ENCODE measurements around the gene ABCC9.

DNA sequence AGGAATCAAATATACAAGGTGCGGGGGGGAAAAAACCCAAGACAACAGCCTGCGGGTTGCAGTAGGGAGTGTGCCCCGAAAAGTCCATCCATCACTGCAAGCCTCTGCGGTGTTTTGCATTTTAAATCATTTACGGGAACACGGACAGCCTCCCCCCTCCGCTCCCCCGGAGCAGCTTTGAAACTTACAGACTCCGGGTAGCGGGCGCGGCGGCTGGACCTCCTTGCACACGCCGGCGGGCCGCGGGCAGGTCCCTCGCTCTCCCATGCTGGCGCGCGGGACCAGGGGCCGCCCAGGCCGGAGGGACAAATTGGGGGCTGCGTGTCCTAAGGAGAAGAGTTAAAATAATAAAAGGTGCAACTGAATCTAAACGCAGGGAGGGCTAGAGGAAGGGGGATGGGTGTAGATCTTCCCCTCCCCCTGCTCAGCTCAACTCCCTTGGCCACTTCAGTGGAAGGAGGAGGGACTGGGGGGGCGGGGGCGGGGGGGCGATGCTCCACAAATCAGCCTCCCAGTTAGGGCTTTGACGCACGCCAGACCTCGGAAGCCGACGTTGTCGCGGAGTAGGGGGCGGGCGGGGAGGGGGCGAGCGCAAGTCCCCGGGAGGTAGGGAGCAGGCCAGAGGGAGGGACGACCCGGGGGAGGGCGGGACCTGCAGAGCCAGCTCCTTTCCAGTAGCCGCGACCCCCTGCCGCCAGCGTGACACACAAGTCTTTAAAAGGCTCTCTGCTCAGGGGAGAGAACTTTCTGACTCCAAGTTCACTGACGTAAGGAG is 166.7 kb downstream of the ABCC9 start, which contains the start of gene KCNJ8:
- TF ChIP-seq, protein P1, sequence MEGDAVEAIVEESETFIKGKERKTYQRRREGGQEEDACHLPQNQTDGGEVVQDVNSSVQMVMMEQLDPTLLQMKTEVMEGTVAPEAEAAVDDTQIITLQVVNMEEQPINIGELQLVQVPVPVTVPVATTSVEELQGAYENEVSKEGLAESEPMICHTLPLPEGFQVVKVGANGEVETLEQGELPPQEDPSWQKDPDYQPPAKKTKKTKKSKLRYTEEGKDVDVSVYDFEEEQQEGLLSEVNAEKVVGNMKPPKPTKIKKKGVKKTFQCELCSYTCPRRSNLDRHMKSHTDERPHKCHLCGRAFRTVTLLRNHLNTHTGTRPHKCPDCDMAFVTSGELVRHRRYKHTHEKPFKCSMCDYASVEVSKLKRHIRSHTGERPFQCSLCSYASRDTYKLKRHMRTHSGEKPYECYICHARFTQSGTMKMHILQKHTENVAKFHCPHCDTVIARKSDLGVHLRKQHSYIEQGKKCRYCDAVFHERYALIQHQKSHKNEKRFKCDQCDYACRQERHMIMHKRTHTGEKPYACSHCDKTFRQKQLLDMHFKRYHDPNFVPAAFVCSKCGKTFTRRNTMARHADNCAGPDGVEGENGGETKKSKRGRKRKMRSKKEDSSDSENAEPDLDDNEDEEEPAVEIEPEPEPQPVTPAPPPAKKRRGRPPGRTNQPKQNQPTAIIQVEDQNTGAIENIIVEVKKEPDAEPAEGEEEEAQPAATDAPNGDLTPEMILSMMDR (IDR thresholded peaks at IDR 0.05; ENCODE audit: extremely low read depth in 1 of 2, insufficient read depth in 1 of 2, low read depth in 1 of 2, low read length in 2 of 2) = no peak
- TF ChIP-seq POLR2AphosphoS5 (IDR thresholded peaks at IDR 0.05; ENCODE audit: insufficient read depth, low read depth, low read length) = no peak
- no peak for TF ChIP-seq EZH2 (IDR thresholded peaks at IDR 0.05; ENCODE audit: borderline replicate concordance, low read depth, low read length, severe bottlenecking)
- no peak for TF ChIP-seq POLR2A (IDR thresholded peaks at IDR 0.05; ENCODE audit: low read depth, low read length)
- no peak for TF ChIP-seq FOS (IDR thresholded peaks at IDR 0.05; ENCODE audit: borderline replicate concordance, insufficient read depth, low read length)
- TF ChIP-seq JUN (IDR thresholded peaks at IDR 0.05; ENCODE audit: borderline replicate concordance, insufficient read depth, insufficient read length, low read depth) = no peak
- no peak for TF ChIP-seq MYC (IDR thresholded peaks at IDR 0.05; ENCODE audit: low read depth, low read length)
- TF ChIP-seq, protein P2, sequence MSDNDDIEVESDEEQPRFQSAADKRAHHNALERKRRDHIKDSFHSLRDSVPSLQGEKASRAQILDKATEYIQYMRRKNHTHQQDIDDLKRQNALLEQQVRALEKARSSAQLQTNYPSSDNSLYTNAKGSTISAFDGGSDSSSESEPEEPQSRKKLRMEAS (IDR thresholded peaks at IDR 0.05; ENCODE audit: insufficient read depth, insufficient read length) = no peak
- TF ChIP-seq GATA2 (IDR thresholded peaks at IDR 0.05; ENCODE audit: insufficient read depth, insufficient read length, low read depth, low read length) = no peak
